NT2/D1 (cell line): ENCODE measurements around the gene SYT15.
"Not testable (repeated sequence)": the region's sequence is repeated elsewhere in the genome, so short reads cannot be mapped to it uniquely, and the experiment has no call there.

ENCODE experiments used
- DNase-seq: peaks from one replicate; pipeline ENCODE4 v3.0.0-alpha.2; 2011; ENCODE audit warnings: low read depth, low spot score
- H3K27me3 ChIP-seq: 2 replicates; pipeline ENCODE4 v1.6.0; 2011; ENCODE audit warnings: mild to moderate bottlenecking; ENCODE audit not compliant: insufficient read length, insufficient read depth
- H3K36me3 ChIP-seq: 2 replicates; pipeline ENCODE4 v1.6.1; 2011; ENCODE audit warnings: mild to moderate bottlenecking, low read length, mixed read lengths; ENCODE audit not compliant: insufficient read depth, insufficient read length
- H3K4me1 ChIP-seq: 2 replicates; pipeline ENCODE4 v1.5.1; 2011; ENCODE audit not compliant: insufficient read depth, insufficient read length
- H3K4me3 ChIP-seq: 2 replicates; pipeline ENCODE4 v1.5.1; 2011; ENCODE audit warnings: low read depth; ENCODE audit not compliant: insufficient read length
- H3K9ac ChIP-seq: 2 replicates; pipeline ENCODE4 v1.6.0; 2011; ENCODE audit warnings: low read depth; ENCODE audit not compliant: insufficient read length
- H3K9me3 ChIP-seq: 2 replicates; pipeline ENCODE4 v1.5.1; 2011; ENCODE audit warnings: mild to moderate bottlenecking, low read length; ENCODE audit not compliant: insufficient read depth

Gene SYT15

DNA sequence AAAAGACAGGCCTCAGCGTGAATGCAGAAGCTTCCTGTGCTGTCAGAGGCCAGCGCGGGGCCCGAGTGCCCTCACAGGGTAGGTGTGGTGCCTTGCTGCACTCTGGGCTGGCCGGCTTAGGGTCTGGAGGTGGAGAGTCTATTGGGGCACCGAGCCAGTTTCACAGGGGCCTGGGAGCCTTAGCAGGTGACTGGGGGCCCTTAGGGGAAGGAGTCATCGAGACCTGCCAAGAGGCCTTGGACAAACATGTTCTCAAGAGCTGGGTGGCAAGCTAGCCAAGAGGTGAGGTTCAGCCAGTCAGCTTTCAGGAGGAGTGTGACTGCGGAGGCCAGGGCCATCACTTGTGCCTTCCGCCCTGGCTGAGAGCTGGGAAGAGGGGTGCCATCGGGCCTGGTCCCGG, 3.6 kb downstream of the SYT15 start:
- not testable (repeated sequence) for H3K9me3 ChIP-seq, H3K4me3 ChIP-seq, H3K27me3 ChIP-seq, DNase-seq, H3K9ac ChIP-seq, H3K36me3 ChIP-seq, H3K4me1 ChIP-seq

DNA sequence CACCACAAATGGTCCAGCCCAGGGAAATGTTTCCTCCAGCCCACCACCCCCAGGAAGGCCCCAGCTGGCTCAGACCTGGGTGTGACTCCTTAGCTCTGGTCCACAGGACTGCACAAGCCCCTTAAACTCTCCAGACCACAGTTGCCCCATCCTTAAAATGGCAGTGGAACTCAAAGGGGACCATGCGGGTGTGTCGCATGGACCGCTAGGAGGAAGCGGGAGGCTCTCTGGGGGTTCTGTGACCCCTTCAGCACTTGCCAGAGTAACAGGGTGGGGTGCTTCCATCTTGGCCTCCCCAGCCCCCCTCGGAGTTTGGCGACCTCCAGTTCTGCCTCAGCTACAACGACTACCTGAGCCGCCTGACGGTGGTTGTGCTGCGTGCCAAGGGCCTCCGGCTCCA, 5.3 kb downstream of the SYT15 start:
- H3K4me1 ChIP-seq, H3K9me3 ChIP-seq, H3K9ac ChIP-seq, H3K36me3 ChIP-seq, DNase-seq, H3K27me3 ChIP-seq, H3K4me3 ChIP-seq: not testable (repeated sequence)

DNA sequence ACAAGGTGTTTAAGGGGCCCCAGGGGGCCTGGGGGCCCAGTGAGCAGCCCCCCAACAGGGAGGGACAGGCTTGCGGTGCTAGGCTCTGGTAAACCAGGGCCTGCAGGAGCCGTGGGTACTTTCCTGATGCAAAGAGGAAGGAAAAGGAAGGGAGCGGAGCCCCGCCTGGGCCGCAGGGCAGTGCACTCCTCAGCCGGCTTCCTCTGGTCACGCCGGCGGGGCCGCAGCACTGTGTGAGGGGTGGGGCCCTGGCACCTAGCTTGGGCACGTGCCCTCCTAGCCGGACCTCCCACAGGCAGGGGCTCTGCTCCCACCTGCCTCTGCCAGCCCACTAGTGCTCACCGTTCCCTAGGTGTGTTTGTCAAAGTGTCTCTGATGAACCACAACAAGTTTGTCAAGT, 6.3 kb downstream of the SYT15 start:
- H3K27me3 ChIP-seq, DNase-seq, H3K9me3 ChIP-seq: not testable (repeated sequence)

DNA sequence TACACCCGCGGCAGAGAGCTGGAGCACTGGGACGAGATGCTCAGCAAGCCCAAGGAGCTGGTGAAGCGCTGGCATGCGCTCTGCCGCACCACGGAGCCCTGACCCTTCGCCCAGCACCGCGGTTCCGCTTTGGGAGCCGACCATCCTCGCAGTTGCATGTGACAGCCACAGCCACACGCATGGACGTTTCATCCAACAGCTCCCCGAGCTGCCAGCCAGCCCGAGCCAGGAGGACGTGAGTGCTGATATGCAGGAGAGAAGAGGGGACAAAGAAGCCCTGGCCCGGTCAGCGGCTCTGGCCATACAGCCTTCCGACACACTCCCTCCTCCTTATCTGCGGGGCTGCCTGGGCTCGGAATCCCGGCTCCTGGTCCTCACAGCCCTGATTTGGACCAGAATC, 8.6 kb downstream of the SYT15 start:
- H3K36me3 ChIP-seq, H3K9ac ChIP-seq, DNase-seq, H3K4me3 ChIP-seq, H3K27me3 ChIP-seq, H3K4me1 ChIP-seq, H3K9me3 ChIP-seq: not testable (repeated sequence)

More for the DNA sequence above, 6.3 kb downstream of the SYT15 start:
- not testable (repeated sequence) for H3K4me3 ChIP-seq, H3K9ac ChIP-seq, H3K4me1 ChIP-seq, H3K36me3 ChIP-seq

DNA sequence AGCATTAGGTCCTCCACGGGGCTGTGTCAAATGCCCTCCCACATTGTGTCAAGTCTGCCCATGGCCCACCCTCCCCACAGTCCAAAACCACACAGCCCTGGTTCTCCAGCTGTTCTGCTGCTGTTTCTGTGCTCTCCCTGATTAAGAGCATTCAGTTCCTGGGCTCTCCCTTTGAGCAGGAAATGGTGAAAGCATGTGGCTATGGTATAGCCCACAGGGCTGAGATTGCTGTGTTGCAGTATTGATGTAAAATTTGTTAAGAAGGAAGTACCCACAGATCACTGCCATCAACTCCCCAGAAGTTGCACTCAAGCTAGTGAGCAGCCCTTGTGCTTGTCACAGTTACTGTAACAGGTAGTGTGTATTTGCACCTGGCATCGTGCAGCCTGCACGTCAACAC, 9.3 kb downstream of the SYT15 start:
- not testable (repeated sequence) for H3K36me3 ChIP-seq

DNA sequence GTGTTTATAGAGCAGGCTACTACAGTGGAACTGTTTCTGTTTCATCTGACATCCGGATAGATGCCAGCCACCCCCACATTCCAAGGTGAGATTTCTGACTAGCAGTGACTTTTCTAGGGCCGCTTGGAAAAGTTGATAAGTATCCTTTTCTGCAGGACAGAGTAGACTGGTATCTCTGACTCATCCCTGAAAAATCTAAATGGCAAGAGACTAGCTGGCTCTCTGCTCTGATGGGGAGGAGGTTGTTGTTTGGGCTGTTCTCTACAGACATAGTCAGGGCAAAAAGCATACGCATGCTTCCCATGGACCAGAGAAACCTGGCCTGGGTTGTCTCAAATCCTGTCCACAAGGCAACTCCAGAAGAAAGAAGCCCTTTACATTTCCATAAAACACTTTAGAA, 10.7 kb downstream of the SYT15 start:
- DNase-seq, result not testable (repeated sequence)

More for the DNA sequence above, 9.3 kb downstream of the SYT15 start:
- H3K27me3 ChIP-seq, DNase-seq, H3K4me3 ChIP-seq, H3K4me1 ChIP-seq, H3K9me3 ChIP-seq, H3K9ac ChIP-seq: not testable (repeated sequence)

DNA sequence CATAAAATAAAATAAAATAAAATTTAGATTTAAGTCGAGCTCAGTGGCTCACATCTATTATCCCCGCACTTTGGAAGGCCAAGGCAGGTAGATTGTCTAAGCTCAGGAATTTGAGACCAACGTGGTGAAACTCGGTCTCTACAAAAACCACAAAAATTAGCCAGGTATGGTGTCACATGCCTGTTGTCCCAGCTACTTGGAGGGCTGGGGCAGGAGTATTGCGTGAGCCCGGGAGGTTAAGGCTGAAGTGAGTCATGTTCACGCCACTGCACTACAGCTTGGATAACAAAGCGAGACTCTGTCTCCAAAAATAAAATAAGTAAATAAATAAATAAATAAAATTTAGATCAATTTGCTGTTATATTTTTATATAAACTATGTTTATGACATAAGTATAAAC, 12.1 kb downstream of the SYT15 start:
- not testable (repeated sequence) for H3K4me1 ChIP-seq, H3K9me3 ChIP-seq, H3K36me3 ChIP-seq, H3K9ac ChIP-seq, DNase-seq, H3K27me3 ChIP-seq, H3K4me3 ChIP-seq

More for the DNA sequence above, 10.7 kb downstream of the SYT15 start:
- not testable (repeated sequence) for H3K9me3 ChIP-seq, H3K9ac ChIP-seq, H3K27me3 ChIP-seq, H3K4me3 ChIP-seq, H3K4me1 ChIP-seq, H3K36me3 ChIP-seq

DNA sequence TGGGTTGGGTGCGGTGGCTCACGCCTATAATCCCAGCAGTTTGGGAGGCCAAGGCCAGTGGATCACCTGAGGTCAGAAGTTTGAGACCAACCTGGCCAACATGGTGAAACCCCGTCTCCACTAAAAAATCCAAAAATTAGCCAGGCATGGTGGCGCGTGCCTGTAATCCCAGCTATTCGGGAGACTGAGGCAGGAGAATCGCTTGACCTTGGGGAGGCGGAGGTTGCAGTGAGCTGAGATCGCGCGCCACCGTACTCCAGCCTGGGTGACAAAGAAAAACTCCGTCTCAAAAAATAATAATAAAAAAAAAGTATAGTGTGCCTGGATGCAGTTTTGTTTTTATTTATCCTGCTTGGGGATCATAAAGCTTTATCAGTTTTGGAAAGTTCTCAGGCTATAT, 14.4 kb downstream of the SYT15 start:
- H3K36me3 ChIP-seq, H3K4me3 ChIP-seq, H3K27me3 ChIP-seq, H3K4me1 ChIP-seq, H3K9me3 ChIP-seq, DNase-seq, H3K9ac ChIP-seq: not testable (repeated sequence)

DNA sequence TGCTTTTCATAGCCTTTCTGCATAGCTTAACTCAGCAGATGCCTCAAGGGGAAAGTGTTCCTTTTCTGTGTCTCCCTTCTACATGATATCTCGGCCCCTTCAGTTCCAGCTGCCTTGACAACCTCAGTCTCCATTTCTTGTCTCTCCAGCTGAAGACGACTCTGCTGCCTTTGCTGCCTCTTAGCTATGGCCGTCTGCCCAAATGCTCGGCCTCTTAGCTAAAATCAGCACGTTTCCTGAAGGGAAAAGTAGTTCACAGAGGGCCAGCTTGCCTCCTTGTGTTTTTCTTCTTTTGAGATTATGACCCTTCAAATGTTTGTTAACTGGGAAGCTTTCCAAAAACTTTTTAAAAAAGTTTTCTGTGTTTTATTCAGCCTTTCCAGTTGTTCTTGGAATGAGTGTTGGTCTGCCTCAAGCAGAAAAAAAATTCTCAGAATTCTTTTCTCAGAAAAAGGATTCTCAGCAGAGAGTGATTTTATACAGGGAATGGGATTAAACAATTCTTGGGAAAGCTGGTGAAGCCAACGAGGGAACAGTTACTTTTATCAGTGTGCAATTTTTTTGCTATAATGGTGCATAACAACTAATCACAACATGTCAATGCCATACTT, 15.6 kb downstream of the SYT15 start:
- not testable (repeated sequence) for H3K4me3 ChIP-seq, DNase-seq, H3K4me1 ChIP-seq, H3K9ac ChIP-seq, H3K9me3 ChIP-seq, H3K27me3 ChIP-seq, H3K36me3 ChIP-seq

DNA sequence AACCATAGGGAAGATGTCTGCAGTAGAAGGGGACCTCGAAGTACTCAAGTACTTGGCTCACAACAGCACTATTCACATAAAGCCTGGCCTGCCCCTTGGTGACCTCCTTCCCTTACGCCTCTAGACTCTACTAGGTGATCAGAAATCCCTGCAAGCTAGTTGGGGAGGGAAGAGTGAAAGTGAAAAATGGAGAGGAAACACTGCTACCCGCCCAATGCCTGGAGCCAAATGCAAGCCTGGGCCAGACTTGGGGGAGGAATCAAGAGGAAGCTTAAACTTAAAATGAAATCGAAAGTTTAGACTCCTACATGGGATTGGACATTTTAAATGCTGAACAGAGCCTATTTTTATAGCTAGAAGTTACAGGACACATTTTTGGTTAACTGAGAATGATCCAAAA, 17.6 kb downstream of the SYT15 start:
- H3K27me3 ChIP-seq, H3K9ac ChIP-seq, H3K4me1 ChIP-seq, H3K9me3 ChIP-seq, DNase-seq, H3K36me3 ChIP-seq, H3K4me3 ChIP-seq: not testable (repeated sequence)

DNA sequence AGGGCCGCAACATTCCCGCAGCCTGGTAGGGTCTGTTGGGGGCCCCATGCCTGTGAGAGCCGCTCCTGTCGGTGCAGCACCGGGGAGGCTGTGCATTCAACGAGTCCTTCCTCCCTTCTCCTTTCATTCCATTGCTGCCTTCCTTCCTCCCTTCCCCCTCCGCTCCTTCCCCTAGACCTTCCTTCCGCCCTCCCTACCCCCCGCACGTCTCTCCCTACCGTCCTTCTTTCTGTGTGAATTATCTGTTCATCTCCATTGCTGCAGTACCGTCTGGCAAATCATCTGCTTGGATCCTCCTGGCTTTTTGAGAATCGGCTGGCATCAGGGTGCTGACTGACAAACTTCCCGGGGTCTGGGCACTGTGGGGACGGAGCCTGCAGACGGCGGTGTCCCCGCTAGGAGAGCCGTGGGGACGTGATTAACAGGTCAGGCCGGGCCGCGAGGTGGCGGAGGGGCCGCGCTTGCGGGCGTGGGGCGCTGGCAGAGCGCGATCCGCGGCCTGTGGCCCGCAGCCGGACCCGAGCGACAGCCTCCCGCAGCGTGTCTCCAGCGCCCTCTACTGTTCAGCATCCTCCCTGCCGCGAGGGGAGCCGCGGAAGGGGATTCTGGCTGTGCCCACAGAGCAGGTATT, 18.8 kb downstream of the SYT15 start:
- H3K9ac ChIP-seq, DNase-seq, H3K9me3 ChIP-seq, H3K4me3 ChIP-seq, H3K27me3 ChIP-seq, H3K4me1 ChIP-seq, H3K36me3 ChIP-seq: not testable (repeated sequence)

DNA sequence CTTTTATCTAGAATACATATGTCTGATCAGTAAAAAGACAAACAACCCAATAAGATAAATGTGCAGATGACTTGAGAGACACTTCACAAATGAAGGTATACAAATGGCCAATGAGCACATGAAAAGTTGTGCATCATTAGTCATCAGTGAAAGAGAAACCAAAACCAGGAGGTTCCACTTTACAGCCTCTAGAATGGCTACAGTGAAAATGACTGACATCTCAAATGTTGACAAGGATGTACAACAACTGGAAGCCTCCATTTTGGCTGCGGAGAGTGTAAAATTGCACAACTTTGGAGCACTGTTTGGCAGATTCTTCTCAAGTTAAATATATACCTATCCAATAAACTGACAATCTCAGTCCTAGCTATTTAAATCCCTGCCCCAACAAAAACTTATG, 21.6 kb downstream of the SYT15 start:
- H3K36me3 ChIP-seq, H3K27me3 ChIP-seq, H3K4me1 ChIP-seq, DNase-seq, H3K4me3 ChIP-seq, H3K9ac ChIP-seq, H3K9me3 ChIP-seq: not testable (repeated sequence)
